NCI-H146 treated with DMSO at 0.1 percent for 48 hours (cell line): ENCODE results near the gene MRPL33.

Experiments
- DNase-seq: peaks from one replicate; lab custom pipeline; 2025; ENCODE audit not compliant: unreplicated experiment; lab: John Stamatoyannopoulos, UW

The MRPL33 gene

DNA sequence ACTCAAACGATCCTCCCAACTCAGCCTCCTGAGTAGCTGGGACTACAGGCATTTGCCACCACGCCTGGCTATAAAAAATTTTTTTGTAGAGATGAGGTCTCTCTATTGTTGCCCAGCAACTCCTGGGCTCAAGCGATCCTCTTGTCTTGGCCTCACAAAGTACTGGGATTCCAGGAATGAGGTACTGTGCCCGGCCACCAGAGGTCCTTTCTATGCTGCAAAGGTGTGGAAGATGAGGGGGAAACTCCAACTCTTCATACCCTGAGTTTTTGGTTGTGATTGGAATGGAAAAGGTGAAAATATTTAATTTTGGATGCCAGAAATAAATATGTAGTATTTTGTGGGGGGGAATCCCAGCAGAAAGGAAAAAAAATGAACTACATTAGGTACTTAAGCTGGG lies 36.0 kb downstream of the MRPL33 start:
- peak; percentile 2 for DNase-seq

DNA sequence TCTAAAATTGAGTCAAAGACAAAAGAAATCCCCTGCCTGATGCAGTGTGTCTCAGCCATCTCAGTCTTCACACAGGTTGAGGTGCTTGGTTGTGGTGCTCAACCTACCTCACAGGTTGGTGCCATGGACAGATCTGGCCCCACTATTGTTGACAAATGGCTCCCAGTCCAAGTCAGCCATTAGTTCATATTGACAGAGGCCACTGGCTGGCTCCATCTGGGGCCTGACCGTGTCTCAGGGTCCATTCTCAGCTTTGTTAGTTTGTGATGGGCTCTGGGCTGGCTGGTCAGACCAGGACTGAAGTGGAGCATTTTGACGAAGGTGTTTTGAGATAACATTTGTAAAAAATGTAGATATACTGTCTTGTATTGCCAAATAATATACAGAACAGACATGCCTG lies 36.9 kb downstream of the MRPL33 start:
- no peak for DNase-seq

DNA sequence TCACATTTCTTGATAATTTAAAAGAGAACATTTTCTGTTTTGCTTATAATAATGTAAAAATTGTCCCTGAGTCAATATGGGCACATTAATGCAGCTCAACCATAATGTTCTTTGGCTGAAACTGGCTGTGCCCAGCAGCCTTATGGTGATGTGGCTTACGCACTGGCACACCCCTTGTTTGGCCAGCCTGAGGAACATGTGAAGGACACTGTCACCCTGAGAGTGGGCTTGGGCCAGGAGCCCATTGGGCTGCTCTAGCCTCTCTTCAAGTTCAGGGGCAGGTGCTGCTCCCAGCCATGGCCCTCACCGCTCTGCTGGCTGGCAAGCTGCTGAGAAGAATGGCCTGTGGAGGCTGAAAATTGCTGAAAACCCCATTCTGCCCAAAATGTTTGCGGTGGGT lies 37.5 kb downstream of the MRPL33 start:
- DNase-seq = no peak

DNA sequence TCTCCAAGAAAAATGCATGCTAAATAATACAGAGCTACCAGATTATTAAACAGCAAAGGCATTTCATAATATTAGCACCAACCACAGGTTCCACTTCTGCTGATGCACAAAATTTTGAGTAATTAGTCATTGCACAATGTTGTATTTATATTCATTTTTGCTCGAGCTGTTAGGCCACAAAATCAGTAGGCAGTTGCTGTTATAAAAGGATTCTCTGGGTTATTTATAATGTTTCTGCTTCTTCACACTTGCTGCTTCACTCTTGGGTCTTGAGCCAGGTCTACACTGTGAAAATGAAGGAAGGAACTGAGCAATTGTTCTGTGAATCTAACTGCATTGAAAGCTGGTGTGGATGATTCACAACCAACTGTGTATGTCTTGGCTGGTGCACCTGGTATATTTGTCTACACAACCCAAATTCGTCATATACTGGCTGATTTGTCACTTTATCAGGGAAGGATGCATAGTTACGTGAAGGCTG lies 38.3 kb downstream of the MRPL33 start:
- DNase-seq = no peak

- DNase-seq = no peak
These were observed 38.9 kb downstream of the MRPL33 start for GRCh38 chr2:27810455-27810854.

- no peak for DNase-seq
These were observed 40.2 kb downstream of the MRPL33 start for GRCh38 chr2:27811768-27812167.

DNA sequence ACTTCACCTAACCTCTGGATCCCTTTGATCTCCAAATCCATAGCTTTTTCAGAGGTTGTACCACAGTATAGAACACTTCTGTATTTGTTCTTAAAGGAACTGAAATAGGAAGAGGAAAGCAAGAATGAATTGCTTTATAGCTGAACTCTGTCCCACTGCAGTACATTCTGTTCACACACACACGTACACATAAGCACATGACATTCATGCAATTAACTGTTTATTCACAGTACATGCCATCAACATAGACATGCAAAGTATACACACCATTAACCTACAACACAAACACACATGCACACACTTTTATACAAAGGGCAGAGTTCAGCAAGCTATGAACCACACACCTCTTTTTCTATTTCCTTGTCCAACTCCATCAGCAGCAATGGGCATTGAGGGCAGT lies 43.2 kb downstream of the MRPL33 start:
- DNase-seq = no peak

DNA sequence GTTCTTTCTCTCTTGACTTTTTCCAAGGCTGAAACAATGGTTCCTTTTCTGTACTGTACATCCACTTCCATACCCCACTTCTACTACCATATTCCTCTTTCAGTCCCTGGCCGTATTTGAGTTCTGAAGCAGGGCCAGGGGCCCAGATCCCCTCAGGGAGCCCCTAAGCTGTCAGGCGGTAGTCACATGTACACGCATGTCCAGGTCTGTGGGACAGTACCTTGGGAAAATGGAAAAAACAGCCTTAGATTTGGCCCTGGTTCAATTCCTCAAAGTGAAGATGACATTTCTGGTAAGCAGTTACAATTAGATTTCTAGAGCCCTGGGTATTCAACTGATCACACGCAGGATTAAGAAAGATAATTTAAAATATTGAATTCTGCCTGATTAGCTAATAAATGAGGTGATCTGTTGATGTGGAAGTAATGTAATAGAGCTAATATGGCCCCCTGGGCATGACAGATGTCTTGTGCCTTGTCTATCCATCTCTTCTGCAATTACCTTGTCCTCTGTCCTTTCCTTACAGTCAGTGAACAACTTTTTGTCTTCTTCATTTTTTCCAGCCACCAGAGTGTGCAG lies 44.4 kb downstream of the MRPL33 start:
- DNase-seq = no peak

GRCh38 chr2:27822049-27822448 lies 50.5 kb downstream of the MRPL33 start:
- no peak for DNase-seq

DNA sequence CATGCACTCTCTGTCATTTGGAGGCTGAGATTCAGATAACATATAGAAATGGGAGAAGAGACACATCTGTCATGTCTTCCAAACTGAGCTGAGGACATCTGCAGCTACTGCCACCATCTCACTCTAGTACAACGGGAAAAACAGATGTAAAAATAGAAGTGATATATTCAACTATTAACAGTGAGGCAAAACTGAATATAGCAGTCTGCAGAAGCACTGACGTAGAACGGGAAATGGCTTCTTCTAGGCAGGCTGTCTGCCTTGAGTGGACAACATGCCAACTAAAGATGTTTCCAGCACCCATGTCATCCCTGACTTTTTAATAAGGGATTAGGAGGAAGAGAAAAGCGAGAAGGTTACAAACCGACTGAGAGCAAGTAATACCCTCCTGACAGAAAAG lies 51.6 kb downstream of the MRPL33 start:
- no peak for DNase-seq

- no peak for DNase-seq
These were observed 52.0 kb downstream of the MRPL33 start for GRCh38 chr2:27823569-27823968.

- DNase-seq = no peak
These were observed 52.9 kb downstream of the MRPL33 start for GRCh38 chr2:27824401-27824800.

- DNase-seq = peak; percentile 68
These were observed 56.8 kb downstream of the MRPL33 start for GRCh38 chr2:27828305-27828704.
